CD4-positive, alpha-beta T cell (primary cell): ENCODE data around the gene TXNDC2. TPM values are rescaled to one million over a fixed set of nuclear protein-coding genes. Genes with fewer than 3 reads are reported as not detected.

Experiments
- ATAC-seq: fragments of 200-7000 bp; cut with Tn5 transposase; one replicate; pipeline ENCODE4 v1.10.0; 2022; ENCODE audit warnings: mild to moderate bottlenecking; ENCODE audit not compliant: poor library complexity
- CTCF ChIA-PET: fragments of 350-600 bp; sonication (Branson Sonifier 250); formaldehyde crosslinking; loops from one replicate; lab custom pipeline; 2021; ENCODE audit warnings: antibody characterized with exemption, inconsistent platforms; lab: Charles Lee
- POLR2A ChIA-PET: fragments of 350-600 bp; sonication (Branson Sonifier 250); formaldehyde crosslinking; loops from one replicate; lab custom pipeline; 2021; ENCODE audit warnings: antibody characterized with exemption, inconsistent platforms; lab: Charles Lee
- DNase-seq, 14 experiments: peaks; one replicate each; pipeline ENCODE4 v3.0.0-alpha.2; 2013 to 2020; ENCODE audit warnings: mixed read lengths in 2 of 14
- H3K27ac ChIP-seq, 2 donors: one replicate each; pipeline versions ENCODE4 v1.5.1 to v1.7.0; 2013; ENCODE audit warnings: low read length in 2 of 2, low read depth in 1 of 2, mild to moderate bottlenecking in 1 of 2
- H3K27me3 ChIP-seq, 2 experiments: 1 replicate in 1 of 2; 2 replicates in 1 of 2; pipeline versions ENCODE4 v1.6.1 to v1.7.0; 2013; ENCODE audit warnings: low read length in 2 of 2, control low read depth in 1 of 2, mild to moderate bottlenecking in 1 of 2, moderate library complexity in 1 of 2; ENCODE audit not compliant: insufficient read depth in 2 of 2, control insufficient read depth in 1 of 2
- H3K36me3 ChIP-seq: one replicate; pipeline ENCODE4 v1.6.1; 2013; ENCODE audit warnings: low read length, control low read depth; ENCODE audit not compliant: insufficient read depth
- H3K4me1 ChIP-seq: one replicate; pipeline ENCODE4 v1.6.1; 2013; ENCODE audit warnings: low read length, control low read depth; ENCODE audit not compliant: insufficient read depth
- H3K4me3 ChIP-seq: one replicate; pipeline ENCODE4 v1.5.1; 2013; ENCODE audit warnings: mild to moderate bottlenecking, low read length, moderate library complexity
- H3K9me3 ChIP-seq, 2 experiments: 1 replicate in 1 of 2; 2 replicates in 1 of 2; pipeline versions ENCODE4 v1.6.1 to v1.7.0; 2013; ENCODE audit warnings: low read length in 2 of 2, mild to moderate bottlenecking in 2 of 2, control low read depth in 1 of 2, moderate library complexity in 1 of 2; ENCODE audit not compliant: control insufficient read depth in 1 of 2, insufficient read depth in 1 of 2
- H3K27ac Mint-ChIP-seq: one replicate; pipeline ENCODE4 v1.8.0; 2020; ENCODE audit warnings: mixed read lengths
- H3K27me3 Mint-ChIP-seq: one replicate; pipeline ENCODE4 v1.8.0; 2021; ENCODE audit warnings: mixed read lengths
- H3K36me3 Mint-ChIP-seq: one replicate; pipeline ENCODE4 v1.8.0; 2021; ENCODE audit warnings: low read depth, mixed read lengths
- H3K4me1 Mint-ChIP-seq: one replicate; pipeline ENCODE4 v1.8.0; 2021; ENCODE audit warnings: low read depth, mixed read lengths
- H3K4me3 Mint-ChIP-seq: one replicate; pipeline ENCODE4 v1.8.0; 2020; ENCODE audit warnings: mild to moderate bottlenecking, mixed read lengths
- H3K9me3 Mint-ChIP-seq: one replicate; pipeline ENCODE4 v1.8.0; 2020; ENCODE audit warnings: mixed read lengths
- intact Hi-C, 2 experiments: fragments of 100-400 bp; cut with DNase I in 1 of 2; cut with micrococcal nuclease in 1 of 2; formaldehyde crosslinking; loops; one replicate each; pipeline versions ENCODE4 v1.15.1 to v1.9.0; 2023 to 2025; cut with DNase I, micrococcal nuclease
- total RNA-seq, 174 experiments: library from RNA in 2 of 174; stranded (reverse) in 2 of 174; gene quantifications; one replicate each; pipeline ENCODE4 v1.2.3 and lab custom pipeline; 2021 to 2026
- TF ChIP-seq, protein P1 (sequence below): fragments of 200-600 bp; IDR thresholded peaks from one replicate; pipeline ENCODE4 v1.8.0; 2022; ENCODE audit warnings: antibody characterized with exemption, mild to moderate bottlenecking

Gene TXNDC2
- total RNA-seq, 2 experiments from 2014 or later, result not detected

- ATAC-seq, result peak; percentile 81
- Histone ChIP-seq H3K4me3 (peak within 1 kb of the TSS; percentile 68), H3K27me3 (no peaks in the 10 kb centered on the region), H3K36me3 (no peaks in the 10 kb centered on the region), H3K27ac (peak within 1 kb of the TSS; percentile 93 to 94), H3K4me1 (peaks cover 21% of the 10 kb centered on the region), H3K9me3 (no peaks in the 10 kb centered on the region)
- Mint-ChIP-seq H3K9me3 (no peaks in the 10 kb centered on the region), H3K4me3 (peak within 1 kb of the TSS; percentile 95), H3K27me3 (peaks cover 8% of the 10 kb centered on the region), H3K4me1 (peaks cover 31% of the 10 kb centered on the region), H3K36me3 (peaks cover 6% of the 10 kb centered on the region), H3K27ac (peak within 1 kb of the TSS; percentile 98)
- DNase-seq, result peak; percentile 85 to 99 (median 91)
- intact Hi-C loops, result loop anchor here (2.0 to 10.0 kb wide), 10 partner anchors 37 to 1939 kb away; partner anchors contain the start of genes NDUFV2 (in 2 of the 2), CHMP1B (in 1 of the 2), PPP4R1 (in 1 of the 2) and RALBP1 (in 1 of the 2)
- ChIA-PET CTCF (interaction anchor here (1.9 kb wide), 1 partner anchor 1305 kb away, joined by 8 read pairs; the partner anchor contains the start of gene RAB12), POLR2A (interaction anchor here (0.6 to 2.7 kb wide), 24 partner anchors 8 to 1995 kb away, joined by 3 to 23 read pairs (median 6); partner anchors contain the start of genes ANKRD12, CHMP1B, MPPE1 and NAPG)
- TF ChIP-seq, protein P1, sequence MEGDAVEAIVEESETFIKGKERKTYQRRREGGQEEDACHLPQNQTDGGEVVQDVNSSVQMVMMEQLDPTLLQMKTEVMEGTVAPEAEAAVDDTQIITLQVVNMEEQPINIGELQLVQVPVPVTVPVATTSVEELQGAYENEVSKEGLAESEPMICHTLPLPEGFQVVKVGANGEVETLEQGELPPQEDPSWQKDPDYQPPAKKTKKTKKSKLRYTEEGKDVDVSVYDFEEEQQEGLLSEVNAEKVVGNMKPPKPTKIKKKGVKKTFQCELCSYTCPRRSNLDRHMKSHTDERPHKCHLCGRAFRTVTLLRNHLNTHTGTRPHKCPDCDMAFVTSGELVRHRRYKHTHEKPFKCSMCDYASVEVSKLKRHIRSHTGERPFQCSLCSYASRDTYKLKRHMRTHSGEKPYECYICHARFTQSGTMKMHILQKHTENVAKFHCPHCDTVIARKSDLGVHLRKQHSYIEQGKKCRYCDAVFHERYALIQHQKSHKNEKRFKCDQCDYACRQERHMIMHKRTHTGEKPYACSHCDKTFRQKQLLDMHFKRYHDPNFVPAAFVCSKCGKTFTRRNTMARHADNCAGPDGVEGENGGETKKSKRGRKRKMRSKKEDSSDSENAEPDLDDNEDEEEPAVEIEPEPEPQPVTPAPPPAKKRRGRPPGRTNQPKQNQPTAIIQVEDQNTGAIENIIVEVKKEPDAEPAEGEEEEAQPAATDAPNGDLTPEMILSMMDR, result no peak
Measured at GRCh38 chr18:9913526-9914333, 28.0 kb downstream of the TXNDC2 start, which contains the start of gene VAPA. Gene VAPA, plus strand, starts transcription at chr18:9914016. Its CDS starts 241 bp downstream, at chr18:9914257.

DNA sequence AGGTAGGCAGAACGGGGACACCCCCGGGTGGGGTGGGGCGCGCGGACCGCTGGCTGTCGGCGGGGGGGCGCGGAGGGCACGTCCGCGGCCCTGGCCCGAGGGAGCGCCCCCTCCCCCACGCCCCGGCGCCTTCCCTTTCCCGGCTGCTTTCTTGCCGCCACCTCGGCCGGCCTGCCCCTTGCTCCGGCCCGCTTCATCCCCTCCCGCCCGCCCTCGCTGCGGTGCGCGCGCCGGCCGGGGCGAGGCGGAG, 28.5 kb downstream of the TXNDC2 start:
- peaks cover 6% of the 10 kb centered on the region for H3K36me3 Mint-ChIP-seq
- Histone ChIP-seq H3K27me3 (no peaks in the 10 kb centered on the region), H3K9me3 (no peaks in the 10 kb centered on the region), H3K27ac (peak overlapping the region; percentile 93 to 94), H3K4me3 (peak overlapping the region; percentile 68), H3K4me1 (peaks cover 25% of the 10 kb centered on the region), H3K36me3 (no peaks in the 10 kb centered on the region)
- DNase-seq (peak in 1 of 14 experiments; percentile 2), ATAC-seq (no peak)
- peaks cover 31% of the 10 kb centered on the region for H3K4me1 Mint-ChIP-seq
- ChIA-PET POLR2A (interaction anchor here (1.0 to 2.7 kb wide), 15 partner anchors 9 to 1995 kb away, joined by 4 to 23 read pairs (median 6); partner anchors contain the start of genes ANKRD12, CHMP1B, MPPE1 and NAPG), CTCF (interaction anchor here (1.9 kb wide), 1 partner anchor 1305 kb away, joined by 8 read pairs; the partner anchor contains the start of gene RAB12)
- H3K27ac Mint-ChIP-seq, result peak overlapping the region; percentile 90
- TF ChIP-seq, protein P1, result no peak
- intact Hi-C loops, result loop anchor here (2.0 to 10.0 kb wide), 9 partner anchors 37 to 1938 kb away; partner anchors contain the start of genes NDUFV2 (in 2 of the 2), CHMP1B (in 1 of the 2), PPP4R1 (in 1 of the 2) and RALBP1 (in 1 of the 2)
- peak overlapping the region; percentile 94 for H3K4me3 Mint-ChIP-seq
- H3K9me3 Mint-ChIP-seq, result no peaks in the 10 kb centered on the region
- peaks cover 6% of the 10 kb centered on the region for H3K27me3 Mint-ChIP-seq

DNA sequence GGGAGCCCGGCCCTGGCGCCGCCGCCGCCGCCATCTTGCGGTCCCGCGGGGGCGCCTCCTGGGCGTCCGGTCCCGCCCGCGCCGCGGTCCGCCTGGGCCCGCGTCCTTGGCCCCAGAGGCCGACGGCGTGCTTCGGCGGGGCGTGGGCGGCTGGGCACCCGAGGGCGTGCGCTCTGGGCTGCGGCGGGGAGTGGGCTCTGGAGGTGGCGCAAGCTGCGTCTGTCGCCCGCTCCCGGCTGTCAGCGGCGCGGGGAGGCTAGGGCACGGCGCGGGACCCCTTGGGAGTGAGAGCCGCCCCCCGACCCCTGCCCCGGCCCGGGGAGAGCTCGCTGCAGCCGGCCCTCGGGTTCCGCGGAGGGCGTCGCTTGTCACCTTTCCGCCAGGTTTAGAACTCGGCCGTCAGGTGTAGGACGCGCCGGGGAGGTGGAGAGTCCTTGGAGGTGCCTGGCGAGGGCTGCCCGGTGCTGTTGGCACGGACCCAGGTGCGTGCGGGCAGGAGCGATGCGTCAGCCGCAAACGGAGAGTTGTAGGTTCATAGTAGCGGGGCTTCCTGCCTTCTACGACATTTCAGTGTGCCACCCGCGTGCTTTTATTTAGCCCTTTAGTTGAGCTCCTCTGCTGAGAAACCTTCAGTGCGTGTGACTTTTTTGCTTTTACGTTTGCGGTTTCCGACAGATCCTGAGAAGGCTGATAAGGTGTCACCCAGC, 29.0 kb downstream of the TXNDC2 start:
- peak; percentile 37 for ATAC-seq
- CTCF ChIA-PET, result interaction anchor here (1.9 kb wide), 1 partner anchor 1306 kb away, joined by 8 read pairs; the partner anchor contains the start of gene RAB12
- peaks cover 31% of the 10 kb centered on the region for H3K4me1 Mint-ChIP-seq

More for the DNA sequence above, 29.0 kb downstream of the TXNDC2 start:
- peak overlapping the region; percentile 84 to 94 for H3K27ac ChIP-seq
- peaks cover under 1% of the 10 kb centered on the region for H3K27me3 Mint-ChIP-seq
- peaks cover 6% of the 10 kb centered on the region for H3K36me3 Mint-ChIP-seq
- H3K4me3 Mint-ChIP-seq, result peak overlapping the region; percentile 95
- POLR2A ChIA-PET, result interaction anchor here (0.8 to 2.7 kb wide), 14 partner anchors 9 to 1994 kb away, joined by 3 to 23 read pairs (median 6); partner anchors contain the start of genes ANKRD12, CHMP1B, MPPE1 and NAPG
- peaks cover 28% of the 10 kb centered on the region for H3K4me1 ChIP-seq
- peak overlapping the region; percentile 98 for H3K27ac Mint-ChIP-seq
- no peaks in the 10 kb centered on the region for H3K27me3 ChIP-seq
- peak overlapping the region; percentile 68 for H3K4me3 ChIP-seq
- TF ChIP-seq, protein P1, result no peak
- peak; percentile 52 to 93 (median 73) for DNase-seq
- H3K9me3 ChIP-seq, result no peaks in the 10 kb centered on the region
- no peaks in the 10 kb centered on the region for H3K36me3 ChIP-seq
- intact Hi-C loops, result loop anchor here (2.0 to 10.0 kb wide), 10 partner anchors 36 to 1938 kb away; partner anchors contain the start of genes NDUFV2 (in 2 of the 2), CHMP1B (in 1 of the 2), PPP4R1 (in 1 of the 2) and RALBP1 (in 1 of the 2)
- H3K9me3 Mint-ChIP-seq, result no peaks in the 10 kb centered on the region
